NCI-H2029 (cell line): ENCODE results near the gene SASH1.

Experiments
- DNase-seq: peaks from one replicate; lab custom pipeline; 2025; lab: John Stamatoyannopoulos, UW

SASH1 gene

GRCh38 chr6:148436466-148436865 lies 93.8 kb downstream of the SASH1 start:
- DNase-seq, result no peak

DNA sequence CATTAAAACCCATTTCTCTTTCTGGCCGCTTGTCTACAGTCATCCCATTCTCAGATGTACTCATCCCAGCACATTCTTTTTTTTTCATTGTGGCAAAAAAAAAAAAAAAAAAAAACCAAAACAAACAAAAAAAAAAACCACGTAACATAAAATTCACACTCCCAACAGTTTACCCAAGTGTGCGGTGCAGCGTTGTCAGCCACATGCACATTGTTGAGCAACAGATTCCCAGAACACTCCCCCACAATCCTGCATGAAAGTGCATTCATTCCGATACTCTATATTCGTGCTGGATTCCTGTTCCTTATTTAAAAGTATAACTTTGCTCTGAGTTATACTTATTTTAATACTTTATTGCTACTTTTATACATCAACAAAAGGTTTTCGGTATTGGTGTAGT lies 96.0 kb downstream of the SASH1 start:
- DNase-seq, result no peak

GRCh38 chr6:148440016-148440415 lies 97.4 kb downstream of the SASH1 start:
- DNase-seq, result no peak

DNA sequence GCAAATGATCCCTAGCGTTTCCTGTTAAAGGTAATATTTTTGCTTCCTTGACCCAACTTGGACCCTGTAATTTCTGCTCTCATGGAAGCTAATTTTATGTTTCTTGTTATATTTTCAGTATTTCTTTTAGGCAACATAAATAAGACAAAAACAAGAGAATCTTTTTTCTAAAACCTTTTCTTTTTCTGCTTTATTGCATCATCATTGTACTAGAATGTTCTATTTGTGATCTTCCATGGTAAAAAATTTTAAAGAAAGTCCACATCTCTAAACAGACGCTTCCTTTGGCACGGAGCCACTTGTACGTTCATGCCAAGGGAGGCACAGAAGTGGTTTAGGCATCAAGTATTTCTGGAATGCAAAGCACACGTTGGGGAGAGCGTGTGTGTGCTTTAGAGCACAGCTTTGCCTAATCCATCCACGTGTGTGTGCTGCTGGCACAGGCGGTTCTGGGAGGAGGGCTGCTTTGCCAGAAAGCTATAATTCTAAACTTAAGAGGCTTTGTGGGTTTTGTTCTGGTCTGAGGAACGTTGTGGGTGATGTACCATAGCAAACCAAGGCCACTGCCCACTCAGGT lies 98.3 kb downstream of the SASH1 start:
- no peak for DNase-seq

DNA sequence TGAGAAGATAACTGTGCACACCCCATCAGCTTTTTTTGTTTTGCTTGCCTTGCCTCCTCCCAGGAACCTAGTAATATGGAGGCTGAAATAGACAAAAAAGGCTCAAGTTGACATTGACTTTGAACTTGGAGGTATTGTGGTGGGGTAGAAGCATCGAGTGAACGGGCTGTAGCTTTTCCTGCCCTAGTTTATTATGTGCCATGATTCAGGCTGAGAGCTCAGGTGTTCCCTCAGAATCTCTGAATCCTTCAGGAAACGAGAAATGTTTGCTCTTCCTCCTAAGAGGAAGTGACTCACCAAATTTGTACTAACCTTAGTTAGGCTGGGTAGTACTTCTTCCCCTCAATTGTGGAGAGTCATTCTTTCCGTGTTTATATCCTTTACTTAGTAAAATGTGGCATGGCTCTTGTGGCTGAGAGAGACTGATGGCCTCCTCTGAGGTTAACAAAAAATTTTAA lies 98.8 kb downstream of the SASH1 start:
- DNase-seq, result peak; percentile 62

GRCh38 chr6:148443798-148444560 lies 101.3 kb downstream of the SASH1 start:
- DNase-seq, result no peak

DNA sequence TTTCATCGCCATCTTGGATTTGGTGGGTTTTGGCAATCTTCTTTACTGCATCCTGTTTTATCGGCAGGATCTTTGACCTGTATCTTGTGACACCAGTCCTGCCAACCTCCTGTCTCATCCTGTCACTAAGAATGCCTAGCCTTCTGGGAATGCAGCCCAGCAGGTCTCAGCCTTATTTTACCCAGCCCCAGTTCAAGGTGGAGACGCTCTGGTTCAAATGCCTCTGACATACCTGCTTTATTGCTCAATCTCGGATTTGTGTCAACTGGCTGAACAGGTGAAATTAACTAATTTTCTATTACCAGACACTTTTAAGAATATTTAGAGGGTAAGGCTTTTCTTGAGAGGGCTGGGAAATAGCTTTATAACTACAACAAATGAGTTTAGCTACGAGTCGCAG lies 102.5 kb downstream of the SASH1 start:
- no peak for DNase-seq

DNA sequence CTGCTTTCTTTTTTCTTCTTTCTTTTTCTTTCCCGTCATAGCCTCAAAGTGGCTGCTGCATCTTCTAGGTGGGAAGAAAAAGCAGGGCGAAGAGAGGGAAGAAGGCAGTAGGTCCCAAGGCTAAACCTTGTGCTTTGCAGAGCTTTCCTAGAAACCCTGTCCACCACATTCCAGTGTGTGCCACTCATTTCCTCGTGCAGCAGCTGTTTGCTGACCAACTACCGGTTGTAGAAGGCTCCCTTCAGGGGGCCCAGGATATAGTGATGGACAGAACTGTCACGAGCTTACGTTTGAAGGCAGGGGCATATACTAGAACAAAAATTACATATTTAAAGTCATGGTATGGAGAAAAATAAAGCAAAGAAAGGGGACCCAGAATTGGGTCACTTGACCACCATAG lies 103.0 kb downstream of the SASH1 start:
- DNase-seq, result no peak

GRCh38 chr6:148446681-148447080 lies 104.0 kb downstream of the SASH1 start:
- no peak for DNase-seq

- DNase-seq, result no peak
Observed at GRCh38 chr6:148447521-148448230, 105.0 kb downstream of the SASH1 start.

- DNase-seq, result no peak
Observed at GRCh38 chr6:148448369-148449012, 105.9 kb downstream of the SASH1 start.

- no peak for DNase-seq
Observed at GRCh38 chr6:148450866-148451265, 108.2 kb downstream of the SASH1 start.

DNA sequence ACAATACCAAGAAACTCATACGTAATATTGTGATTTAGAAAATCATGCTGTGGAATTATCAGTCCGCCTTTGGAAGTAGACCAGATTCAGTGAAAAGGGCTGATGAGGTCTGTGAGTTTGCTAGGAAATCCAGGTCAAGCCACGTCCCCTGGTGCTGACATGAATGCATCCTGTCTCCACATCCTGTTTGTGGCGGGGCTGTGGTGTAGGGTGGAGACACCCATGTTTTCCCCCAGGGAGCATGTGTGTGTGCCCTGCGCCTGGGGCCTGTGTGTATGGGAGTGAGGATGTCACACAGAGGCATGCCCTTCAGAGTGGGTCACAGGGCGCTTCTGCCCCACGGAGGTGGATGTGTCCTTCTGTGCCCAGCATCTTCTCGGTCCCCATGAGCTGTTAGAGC lies 109.1 kb downstream of the SASH1 start:
- DNase-seq, result no peak

DNA sequence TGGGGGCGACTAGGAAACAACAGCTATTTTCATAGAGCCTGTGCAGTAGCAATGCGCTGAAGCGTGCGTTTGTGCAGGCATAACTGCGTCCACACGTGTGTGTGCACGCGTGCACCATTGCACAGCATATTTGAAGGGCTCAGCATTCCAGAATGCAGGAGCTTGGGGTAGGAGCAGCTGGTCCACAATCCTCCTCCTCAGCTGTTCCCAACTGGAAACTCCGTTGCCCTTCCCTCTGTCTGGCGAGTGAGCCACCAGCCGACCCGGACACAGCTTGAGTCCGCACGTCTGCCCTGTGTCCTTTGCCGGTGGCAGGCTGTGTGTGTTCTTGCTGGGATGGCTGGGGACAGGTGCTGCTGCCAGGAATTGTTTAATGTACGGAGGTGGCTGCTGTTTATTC lies 110.2 kb downstream of the SASH1 start:
- no peak for DNase-seq

DNA sequence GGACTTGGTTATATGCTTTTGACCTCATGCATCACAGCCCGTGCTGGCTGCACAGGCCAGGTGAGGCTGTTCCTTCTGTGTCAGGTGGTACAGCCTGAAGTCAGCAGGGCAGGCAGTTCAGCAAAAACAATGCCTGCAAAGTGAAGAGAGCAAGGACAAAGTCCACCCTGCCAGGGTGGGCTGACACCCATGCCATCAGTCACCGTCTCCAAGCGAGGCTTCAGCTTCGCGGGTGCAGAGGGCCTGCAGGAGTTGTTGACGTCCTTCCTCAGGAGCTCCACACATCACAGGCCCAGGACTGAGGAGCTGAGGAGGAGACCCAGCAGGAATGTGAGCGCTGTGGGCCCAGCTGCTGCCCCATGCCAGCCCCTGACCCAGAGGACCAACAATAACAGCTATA lies 111.3 kb downstream of the SASH1 start:
- no peak for DNase-seq

- no peak for DNase-seq
Observed at GRCh38 chr6:148455225-148455624, 112.6 kb downstream of the SASH1 start.

GRCh38 chr6:148455674-148456558 lies 113.3 kb downstream of the SASH1 start:
- DNase-seq, result no peak

DNA sequence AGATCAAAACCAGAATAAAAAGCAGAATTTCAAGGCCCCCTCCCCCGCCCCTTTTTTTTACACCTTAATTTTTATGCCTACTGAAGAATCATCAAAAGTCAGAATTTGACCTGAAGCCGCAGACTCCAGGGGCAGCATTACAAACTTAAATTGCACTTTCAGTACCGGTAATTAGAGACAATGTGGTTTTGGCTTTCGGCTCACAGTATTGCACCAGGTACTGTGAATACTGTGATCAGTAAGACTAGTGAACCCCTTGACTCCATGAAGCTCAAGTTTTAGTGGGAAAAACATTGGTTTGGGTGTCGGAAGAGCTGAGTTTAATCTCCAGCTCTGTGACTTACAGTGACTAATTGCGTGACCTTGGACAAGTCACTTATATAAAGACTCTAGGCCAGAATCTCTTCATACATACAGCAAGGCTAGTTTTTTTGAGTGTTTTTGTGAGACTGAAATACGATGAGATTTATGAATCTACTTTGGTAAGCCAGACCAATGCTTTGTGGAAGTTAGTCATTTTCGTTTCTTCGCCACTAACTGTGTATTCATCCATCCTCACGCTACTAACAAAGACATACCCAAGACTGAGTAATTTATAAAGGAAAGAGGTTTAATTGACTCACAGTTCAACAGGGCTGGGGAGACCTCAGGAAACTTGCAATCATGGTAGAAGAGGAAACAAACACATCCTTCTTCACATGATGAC lies 114.7 kb downstream of the SASH1 start:
- DNase-seq, result no peak

DNA sequence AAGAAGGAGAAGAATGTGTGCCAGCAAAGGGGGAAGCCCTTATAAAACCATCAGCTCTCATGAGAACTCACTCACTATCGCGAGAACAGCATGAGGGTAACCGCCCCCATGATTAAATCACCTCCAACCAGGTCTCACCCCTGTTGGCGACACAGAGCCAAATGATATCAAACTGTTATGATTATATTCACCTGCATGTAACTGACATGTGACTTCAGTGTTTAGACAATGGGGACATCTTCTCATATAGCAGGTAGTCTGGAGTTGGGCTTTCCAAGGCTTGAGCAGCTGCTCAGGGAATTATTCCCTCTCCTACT lies 115.2 kb downstream of the SASH1 start:
- no peak for DNase-seq

- DNase-seq, result no peak
Observed at GRCh38 chr6:148459238-148459637, 116.6 kb downstream of the SASH1 start.
